Neural progenitor cell (in vitro differentiated cells): ENCODE measurements around the gene COL26A1.

ENCODE experiments used
- CTCF ChIP-seq: fragments of 200-600 bp; sonication (generic); IDR thresholded peaks from 2 replicates; pipeline ENCODE4 v1.5.1; 2017; ENCODE audit warnings: antibody characterized with exemption, mild to moderate bottlenecking
- EZH2 ChIP-seq: fragments of 200-600 bp; sonication (generic); IDR thresholded peaks from 2 replicates; pipeline ENCODE4 v1.6.1; 2017; ENCODE audit warnings: antibody characterized with exemption, mild to moderate bottlenecking, moderate library complexity
- EZH2phosphoT487 ChIP-seq: fragments of 200-600 bp; sonication (generic); IDR thresholded peaks from 2 replicates; pipeline ENCODE4 v1.6.1; 2017; ENCODE audit warnings: antibody characterized with exemption

GRCh38 chr7:101567230-101567629, 204.6 kb downstream of the COL26A1 start:
- no peak for TF ChIP-seq CTCF
- TF ChIP-seq EZH2phosphoT487, result no peak
- TF ChIP-seq EZH2, result no peak
